ENCODE results near the gene TMEM248.
A peak's percentile ranks its signal among the peaks of the same experiment; 100 is the strongest.
"Not testable (repeated sequence)": the region's sequence is repeated elsewhere in the genome, so short reads cannot be mapped to it uniquely, and the experiment has no call there.

TMEM248 gene

GRCh38 chr7:66908598-66908997 lies 12.4 kb upstream of the TMEM248 start:
- DNase-seq (ENCODE audit: low read depth), result not testable (repeated sequence)

GRCh38 chr7:66910789-66911188 lies 10.2 kb upstream of the TMEM248 start:
- no peak for DNase-seq (ENCODE audit: low read depth)

GRCh38 chr7:66911191-66911590 lies 9.8 kb upstream of the TMEM248 start:
- DNase-seq (ENCODE audit: low read depth), result not testable (repeated sequence)

GRCh38 chr7:66912195-66912594 lies 8.8 kb upstream of the TMEM248 start:
- DNase-seq (ENCODE audit: low read depth), result no peak

GRCh38 chr7:66913118-66914037 lies 7.6 kb upstream of the TMEM248 start:
- no peak for DNase-seq (ENCODE audit: low read depth)

- DNase-seq (ENCODE audit: low read depth), result not testable (repeated sequence)
Observed at GRCh38 chr7:66917904-66918303, 3.1 kb upstream of the TMEM248 start.

GRCh38 chr7:66919304-66919703 lies 1.7 kb upstream of the TMEM248 start:
- no peak for DNase-seq (ENCODE audit: low read depth)

- DNase-seq (ENCODE audit: low read depth), result no peak
Observed at GRCh38 chr7:66919704-66920103, 1.3 kb upstream of the TMEM248 start.

- no peak for DNase-seq (ENCODE audit: low read depth)
Observed at GRCh38 chr7:66920256-66920655, 769 bp upstream of the TMEM248 start.

- DNase-seq (ENCODE audit: low read depth), result peak; percentile 36
Observed at GRCh38 chr7:66921396-66921917, 432 bp downstream of the TMEM248 start.

- peak; percentile 18 for DNase-seq (ENCODE audit: low read depth)
Observed at GRCh38 chr7:66921918-66922486, 977 bp downstream of the TMEM248 start.

GRCh38 chr7:66925255-66925654 lies 4.2 kb downstream of the TMEM248 start:
- no peak for DNase-seq (ENCODE audit: low read depth)

- no peak for DNase-seq (ENCODE audit: low read depth)
Observed at GRCh38 chr7:66927348-66927948, 6.4 kb downstream of the TMEM248 start.

- DNase-seq (ENCODE audit: low read depth), result peak; percentile 25
Observed at GRCh38 chr7:66928388-66928787, 7.4 kb downstream of the TMEM248 start.

- DNase-seq (ENCODE audit: low read depth), result no peak
Observed at GRCh38 chr7:66929165-66929564, 8.1 kb downstream of the TMEM248 start.

- DNase-seq (ENCODE audit: low read depth), result no peak
Observed at GRCh38 chr7:66929935-66930334, 8.9 kb downstream of the TMEM248 start.

- DNase-seq (ENCODE audit: low read depth), result peak; percentile 61
Observed at GRCh38 chr7:66930341-66930740, 9.3 kb downstream of the TMEM248 start.

- no peak for DNase-seq (ENCODE audit: low read depth)
Observed at GRCh38 chr7:66933469-66933868, 12.4 kb downstream of the TMEM248 start.

- DNase-seq (ENCODE audit: low read depth), result no peak
Observed at GRCh38 chr7:66937940-66938339, 16.9 kb downstream of the TMEM248 start.

GRCh38 chr7:66939325-66939724 lies 18.3 kb downstream of the TMEM248 start:
- no peak for DNase-seq (ENCODE audit: low read depth)

- DNase-seq (ENCODE audit: low read depth), result peak; percentile 51
Observed at GRCh38 chr7:66946545-66946944, 25.5 kb downstream of the TMEM248 start.

GRCh38 chr7:66948480-66949109 lies 27.6 kb downstream of the TMEM248 start:
- DNase-seq (ENCODE audit: low read depth), result no peak

All from amniotic epithelial cell (primary cell).